Vagina (tissue), 2 donors: ENCODE results near the gene TP73.

ENCODE experiments used
- CTCF ChIP-seq, 3 experiments: fragments of 450-650 bp in 2 of 3; fragments of 200-600 bp in 1 of 3; sonication (generic) in 1 of 3; IDR thresholded peaks; one replicate each; pipeline ENCODE4 v1.5.1; 2017 to 2019; ENCODE audit warnings: antibody characterized with exemption in 3 of 3, mild to moderate bottlenecking in 2 of 3, moderate library complexity in 2 of 3
- POLR2A ChIP-seq, 2 donors: fragments of 450-650 bp; IDR thresholded peaks; one replicate each; pipeline ENCODE4 v1.6.1; 2017; ENCODE audit warnings: antibody characterized with exemption in 2 of 2, mild to moderate bottlenecking in 2 of 2, moderate library complexity in 2 of 2
- POLR2AphosphoS5 ChIP-seq, 2 donors: sonication (generic); formaldehyde crosslinking; IDR thresholded peaks; one replicate each; pipeline ENCODE4 v1.9.0; 2017; ENCODE audit warnings: antibody characterized with exemption in 2 of 2, mild to moderate bottlenecking in 2 of 2, low read depth in 1 of 2; ENCODE audit not compliant: insufficient read depth in 1 of 2

- no peak for TF ChIP-seq CTCF (IDR thresholded peaks at IDR 0.05)
- no peak for TF ChIP-seq POLR2A (IDR thresholded peaks at IDR 0.05)
- TF ChIP-seq POLR2AphosphoS5 (IDR thresholded peaks at IDR 0.05; ENCODE audit: insufficient read depth in 1 of 2, low read depth in 1 of 2): no peak
Observed at GRCh38 chr1:3705341-3705950, 53.1 kb downstream of the TP73 start.
